OCI-LY1 (cell line): Measurements from ENCODE around the gene PPP1R14C.

ENCODE experiments used
- EZH2 ChIP-seq: fragments of 200-600 bp; sonication (generic), shearing (Covaris generic); IDR thresholded peaks from 2 replicates; pipeline ENCODE4 v1.8.0; 2017; ENCODE audit warnings: borderline replicate concordance, mixed run types, mild to moderate bottlenecking, antibody characterized with exemption, low read length, moderate library complexity, mixed read lengths
- TF ChIP-seq, protein P1 (sequence below): fragments of 200-600 bp; sonication (generic), shearing (Covaris generic); IDR thresholded peaks from 2 replicates; pipeline ENCODE4 v1.5.1; 2017; ENCODE audit warnings: mild to moderate bottlenecking, antibody characterized with exemption, low read length, moderate library complexity, mixed read lengths

GRCh38 chr6:150182460-150183078, 39.7 kb downstream of the PPP1R14C start:
- TF ChIP-seq, protein P1, sequence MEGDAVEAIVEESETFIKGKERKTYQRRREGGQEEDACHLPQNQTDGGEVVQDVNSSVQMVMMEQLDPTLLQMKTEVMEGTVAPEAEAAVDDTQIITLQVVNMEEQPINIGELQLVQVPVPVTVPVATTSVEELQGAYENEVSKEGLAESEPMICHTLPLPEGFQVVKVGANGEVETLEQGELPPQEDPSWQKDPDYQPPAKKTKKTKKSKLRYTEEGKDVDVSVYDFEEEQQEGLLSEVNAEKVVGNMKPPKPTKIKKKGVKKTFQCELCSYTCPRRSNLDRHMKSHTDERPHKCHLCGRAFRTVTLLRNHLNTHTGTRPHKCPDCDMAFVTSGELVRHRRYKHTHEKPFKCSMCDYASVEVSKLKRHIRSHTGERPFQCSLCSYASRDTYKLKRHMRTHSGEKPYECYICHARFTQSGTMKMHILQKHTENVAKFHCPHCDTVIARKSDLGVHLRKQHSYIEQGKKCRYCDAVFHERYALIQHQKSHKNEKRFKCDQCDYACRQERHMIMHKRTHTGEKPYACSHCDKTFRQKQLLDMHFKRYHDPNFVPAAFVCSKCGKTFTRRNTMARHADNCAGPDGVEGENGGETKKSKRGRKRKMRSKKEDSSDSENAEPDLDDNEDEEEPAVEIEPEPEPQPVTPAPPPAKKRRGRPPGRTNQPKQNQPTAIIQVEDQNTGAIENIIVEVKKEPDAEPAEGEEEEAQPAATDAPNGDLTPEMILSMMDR = no peak
- TF ChIP-seq EZH2 = no peak
